HCT116 (cell line): ENCODE results near the gene GSTT2B. TPM values are rescaled to one million over a fixed set of nuclear protein-coding genes. Genes with fewer than 3 reads are reported as not detected.

ENCODE experiments used
- EZH2 ChIP-seq: fragments of 200-600 bp; sonication (generic); IDR thresholded peaks from 2 replicates; pipeline ENCODE4 v1.6.1; 2017; ENCODE audit warnings: antibody characterized with exemption, mixed run types
- ZNF274 ChIP-seq: fragments of 200-500 bp; sonication (Bioruptor generic); IDR thresholded peaks from 2 replicates; pipeline ENCODE4 v1.6.1; 2014; ENCODE audit warnings: mild to moderate bottlenecking, low read depth, low read length, inconsistent platforms
- total RNA-seq: library from RNA; stranded (reverse); gene quantifications from one replicate; pipeline ENCODE4 v1.2.1, GENCODE V29; 2021; ENCODE audit not compliant: unreplicated experiment
- TF ChIP-seq, protein P1 (sequence below): IDR thresholded peaks from 2 replicates; pipeline ENCODE4 v1.6.1; 2012; ENCODE audit warnings: low read depth
- TF ChIP-seq, protein P2 (sequence below), 3 experiments: fragments of 200-600 bp in 1 of 3; sonication (generic) in 1 of 3; IDR thresholded peaks in 2 of 3; conservative IDR thresholded peaks in 1 of 3; 2 replicates each; pipeline ENCODE4 v1.5.1; 2012 to 2017; ENCODE audit warnings: low read depth in 2 of 3, low read length in 2 of 3, antibody characterized with exemption in 1 of 3, borderline replicate concordance in 1 of 3, control low read depth in 1 of 3, mild to moderate bottlenecking in 1 of 3, mixed read lengths in 1 of 3, mixed run types in 1 of 3, moderate library complexity in 1 of 3; ENCODE audit not compliant: insufficient read depth in 1 of 3
- TF ChIP-seq, protein P3 (sequence below): IDR thresholded peaks from 2 replicates; pipeline ENCODE4 v1.6.1; 2012

GSTT2B gene
- total RNA-seq, 1 experiment from 2014 or later, result 14.3 TPM

DNA sequence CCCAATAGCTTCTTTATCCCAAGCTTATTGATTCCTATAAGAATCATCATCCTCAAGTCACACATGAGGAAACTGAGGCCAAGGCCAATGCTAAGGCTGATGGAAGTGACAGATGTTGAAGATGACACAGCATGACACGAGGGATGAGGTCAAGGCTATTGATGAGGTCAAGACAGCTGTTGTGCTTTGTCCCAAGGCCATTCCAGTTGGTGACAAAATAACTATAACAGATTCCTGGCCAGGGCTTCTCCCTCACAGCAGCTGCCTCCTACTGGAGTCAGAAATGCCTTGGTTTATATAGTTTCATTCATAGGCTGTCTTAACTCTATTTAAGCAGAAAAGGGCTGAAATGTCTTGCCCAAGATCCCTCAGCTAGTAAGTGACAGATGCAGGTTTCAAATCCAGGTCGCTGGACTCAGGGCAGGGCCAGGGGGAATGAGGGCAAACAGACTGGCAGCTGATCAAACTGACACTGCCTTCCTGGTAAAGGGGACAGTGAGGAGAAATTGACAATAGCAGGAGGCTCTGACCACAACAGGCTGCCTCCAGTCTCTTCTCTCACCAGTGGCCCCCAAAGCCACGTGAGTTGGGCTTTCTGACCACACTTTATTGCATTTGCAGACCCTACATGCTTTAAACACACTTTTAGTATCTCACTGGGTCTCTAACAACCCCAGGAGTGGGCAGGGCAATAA lies 50.4 kb downstream of the GSTT2B start (continued):
- TF ChIP-seq, protein P1, sequence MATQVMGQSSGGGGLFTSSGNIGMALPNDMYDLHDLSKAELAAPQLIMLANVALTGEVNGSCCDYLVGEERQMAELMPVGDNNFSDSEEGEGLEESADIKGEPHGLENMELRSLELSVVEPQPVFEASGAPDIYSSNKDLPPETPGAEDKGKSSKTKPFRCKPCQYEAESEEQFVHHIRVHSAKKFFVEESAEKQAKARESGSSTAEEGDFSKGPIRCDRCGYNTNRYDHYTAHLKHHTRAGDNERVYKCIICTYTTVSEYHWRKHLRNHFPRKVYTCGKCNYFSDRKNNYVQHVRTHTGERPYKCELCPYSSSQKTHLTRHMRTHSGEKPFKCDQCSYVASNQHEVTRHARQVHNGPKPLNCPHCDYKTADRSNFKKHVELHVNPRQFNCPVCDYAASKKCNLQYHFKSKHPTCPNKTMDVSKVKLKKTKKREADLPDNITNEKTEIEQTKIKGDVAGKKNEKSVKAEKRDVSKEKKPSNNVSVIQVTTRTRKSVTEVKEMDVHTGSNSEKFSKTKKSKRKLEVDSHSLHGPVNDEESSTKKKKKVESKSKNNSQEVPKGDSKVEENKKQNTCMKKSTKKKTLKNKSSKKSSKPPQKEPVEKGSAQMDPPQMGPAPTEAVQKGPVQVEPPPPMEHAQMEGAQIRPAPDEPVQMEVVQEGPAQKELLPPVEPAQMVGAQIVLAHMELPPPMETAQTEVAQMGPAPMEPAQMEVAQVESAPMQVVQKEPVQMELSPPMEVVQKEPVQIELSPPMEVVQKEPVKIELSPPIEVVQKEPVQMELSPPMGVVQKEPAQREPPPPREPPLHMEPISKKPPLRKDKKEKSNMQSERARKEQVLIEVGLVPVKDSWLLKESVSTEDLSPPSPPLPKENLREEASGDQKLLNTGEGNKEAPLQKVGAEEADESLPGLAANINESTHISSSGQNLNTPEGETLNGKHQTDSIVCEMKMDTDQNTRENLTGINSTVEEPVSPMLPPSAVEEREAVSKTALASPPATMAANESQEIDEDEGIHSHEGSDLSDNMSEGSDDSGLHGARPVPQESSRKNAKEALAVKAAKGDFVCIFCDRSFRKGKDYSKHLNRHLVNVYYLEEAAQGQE, result no peak
- TF ChIP-seq, protein P2, sequence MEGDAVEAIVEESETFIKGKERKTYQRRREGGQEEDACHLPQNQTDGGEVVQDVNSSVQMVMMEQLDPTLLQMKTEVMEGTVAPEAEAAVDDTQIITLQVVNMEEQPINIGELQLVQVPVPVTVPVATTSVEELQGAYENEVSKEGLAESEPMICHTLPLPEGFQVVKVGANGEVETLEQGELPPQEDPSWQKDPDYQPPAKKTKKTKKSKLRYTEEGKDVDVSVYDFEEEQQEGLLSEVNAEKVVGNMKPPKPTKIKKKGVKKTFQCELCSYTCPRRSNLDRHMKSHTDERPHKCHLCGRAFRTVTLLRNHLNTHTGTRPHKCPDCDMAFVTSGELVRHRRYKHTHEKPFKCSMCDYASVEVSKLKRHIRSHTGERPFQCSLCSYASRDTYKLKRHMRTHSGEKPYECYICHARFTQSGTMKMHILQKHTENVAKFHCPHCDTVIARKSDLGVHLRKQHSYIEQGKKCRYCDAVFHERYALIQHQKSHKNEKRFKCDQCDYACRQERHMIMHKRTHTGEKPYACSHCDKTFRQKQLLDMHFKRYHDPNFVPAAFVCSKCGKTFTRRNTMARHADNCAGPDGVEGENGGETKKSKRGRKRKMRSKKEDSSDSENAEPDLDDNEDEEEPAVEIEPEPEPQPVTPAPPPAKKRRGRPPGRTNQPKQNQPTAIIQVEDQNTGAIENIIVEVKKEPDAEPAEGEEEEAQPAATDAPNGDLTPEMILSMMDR (IDR thresholded peaks at IDR 0.05 in 2 of 3, conservative IDR thresholded peaks at IDR 0.05 in 1 of 3; ENCODE audit: borderline replicate concordance in 1 of 3, insufficient read depth in 1 of 3, low read depth in 2 of 3, low read length in 2 of 3), result no peak
- TF ChIP-seq EZH2 (no peak), ZNF274 (no peak)
- TF ChIP-seq, protein P3, sequence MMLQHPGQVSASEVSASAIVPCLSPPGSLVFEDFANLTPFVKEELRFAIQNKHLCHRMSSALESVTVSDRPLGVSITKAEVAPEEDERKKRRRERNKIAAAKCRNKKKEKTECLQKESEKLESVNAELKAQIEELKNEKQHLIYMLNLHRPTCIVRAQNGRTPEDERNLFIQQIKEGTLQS, result no peak
